ENCODE data around the gene WWOX. TPM values are rescaled to one million over a fixed set of nuclear protein-coding genes. Genes with fewer than 3 reads are reported as not detected.

Gene WWOX
- polyA plus RNA-seq, 1 donor (not counting 4 experiments of a cell fraction or from before 2014, with no cell fraction given): 5.1 TPM

DNA sequence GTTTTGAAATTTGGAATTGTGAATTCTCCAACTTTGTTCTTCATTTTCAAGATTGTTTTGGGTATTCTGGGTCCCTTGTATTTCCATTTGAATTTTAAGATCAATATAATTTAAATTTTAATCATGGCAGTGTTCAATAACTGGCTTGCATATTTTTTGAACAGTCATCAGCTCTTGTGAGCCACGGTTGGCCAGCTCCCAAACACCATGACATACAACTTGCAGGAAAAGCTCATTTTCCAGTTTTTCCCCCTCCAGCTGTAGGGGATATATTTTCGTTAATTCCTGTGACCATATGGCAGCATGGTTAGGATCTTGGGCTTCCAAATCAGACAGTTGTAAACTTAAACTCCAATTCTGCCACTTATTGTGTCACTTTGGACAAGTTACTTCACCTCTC lies 690.1 kb downstream of the WWOX start:
- no peaks in the 10 kb centered on the region for H3K4me1 ChIP-seq (ENCODE audit: control insufficient read depth, extremely low read depth, insufficient read depth, low read length)
- no peak for TF ChIP-seq EZH2 (IDR thresholded peaks at IDR 0.05; ENCODE audit: low read length)
- TF ChIP-seq, protein P1, sequence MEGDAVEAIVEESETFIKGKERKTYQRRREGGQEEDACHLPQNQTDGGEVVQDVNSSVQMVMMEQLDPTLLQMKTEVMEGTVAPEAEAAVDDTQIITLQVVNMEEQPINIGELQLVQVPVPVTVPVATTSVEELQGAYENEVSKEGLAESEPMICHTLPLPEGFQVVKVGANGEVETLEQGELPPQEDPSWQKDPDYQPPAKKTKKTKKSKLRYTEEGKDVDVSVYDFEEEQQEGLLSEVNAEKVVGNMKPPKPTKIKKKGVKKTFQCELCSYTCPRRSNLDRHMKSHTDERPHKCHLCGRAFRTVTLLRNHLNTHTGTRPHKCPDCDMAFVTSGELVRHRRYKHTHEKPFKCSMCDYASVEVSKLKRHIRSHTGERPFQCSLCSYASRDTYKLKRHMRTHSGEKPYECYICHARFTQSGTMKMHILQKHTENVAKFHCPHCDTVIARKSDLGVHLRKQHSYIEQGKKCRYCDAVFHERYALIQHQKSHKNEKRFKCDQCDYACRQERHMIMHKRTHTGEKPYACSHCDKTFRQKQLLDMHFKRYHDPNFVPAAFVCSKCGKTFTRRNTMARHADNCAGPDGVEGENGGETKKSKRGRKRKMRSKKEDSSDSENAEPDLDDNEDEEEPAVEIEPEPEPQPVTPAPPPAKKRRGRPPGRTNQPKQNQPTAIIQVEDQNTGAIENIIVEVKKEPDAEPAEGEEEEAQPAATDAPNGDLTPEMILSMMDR (optimal IDR thresholded peaks at IDR 0.05 in 1 of 3, IDR thresholded peaks at IDR 0.05 in 1 of 3, conservative IDR thresholded peaks at IDR 0.05 in 1 of 3; ENCODE audit: extremely low read depth in 1 of 3, insufficient read depth in 2 of 3, low read length in 3 of 3): no peak
- no peak for FAIRE-seq
- no peaks in the 10 kb centered on the region for H3K9me3 ChIP-seq (ENCODE audit: control insufficient read depth, low read depth, low read length)
- H2AFZ ChIP-seq (ENCODE audit: control insufficient read depth, low read length): no peak overlapping the region
- H3K36me3 ChIP-seq (ENCODE audit: control insufficient read depth in 2 of 2, extremely low read depth in 1 of 2, insufficient read depth in 2 of 2, low read length in 2 of 2): no peaks in the 10 kb centered on the region
- no peak overlapping the region for H3K9ac ChIP-seq (ENCODE audit: control insufficient read depth, extremely low read depth, insufficient read depth, low read length)
- H3K4me2 ChIP-seq (ENCODE audit: control insufficient read depth, extremely low read depth, insufficient read depth, low read depth, low read length): no peak overlapping the region
- H3K9me1 ChIP-seq (ENCODE audit: control insufficient read depth, extremely low read depth, insufficient read depth, low read length): no peaks in the 10 kb centered on the region
- no peaks in the 10 kb centered on the region for H3K79me2 ChIP-seq (ENCODE audit: control insufficient read depth, insufficient read depth, low read length)
- no peaks in the 10 kb centered on the region for H4K20me1 ChIP-seq (ENCODE audit: control insufficient read depth, extremely low read depth, insufficient read depth, low read length)
- DNase-seq (ENCODE audit: low read depth, low spot score): no peak
- H3K4me3 ChIP-seq (ENCODE audit: control insufficient read depth in 2 of 3, extremely low read depth in 1 of 3, insufficient read depth in 2 of 3, low read depth in 1 of 3, low read length in 3 of 3): no peak overlapping the region
- H3K27me3 ChIP-seq (ENCODE audit: control insufficient read depth, extremely low read depth, insufficient read depth, low read length): no peaks in the 10 kb centered on the region
- H3K27ac ChIP-seq (ENCODE audit: control insufficient read depth, insufficient read depth, low read length): no peak overlapping the region
- dilution Hi-C loops (cut with MboI; ENCODE audit: extremely low pct_ligation_motif_present, low sequenced_read_pairs): no loop called here

DNA sequence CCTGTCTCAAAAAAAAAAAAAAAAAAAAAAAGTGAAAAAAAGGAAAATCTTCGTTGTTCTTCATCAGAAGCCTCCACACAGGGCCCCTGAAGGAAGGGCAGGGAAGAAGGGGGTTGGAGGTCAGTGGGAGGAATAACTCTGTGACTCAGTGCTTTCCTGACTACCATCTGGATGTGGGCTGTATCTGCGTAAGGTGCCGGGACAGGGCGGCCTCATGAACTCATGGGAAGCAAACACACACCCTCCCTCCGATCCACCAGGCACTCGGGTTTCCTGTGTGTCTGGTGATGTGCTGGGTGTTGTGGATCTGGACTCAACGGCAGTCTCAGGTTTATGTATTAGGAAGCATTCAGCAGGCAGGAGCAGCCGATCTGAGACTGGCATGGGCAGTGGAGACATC lies 691.6 kb downstream of the WWOX start:
- no peak for DNase-seq (ENCODE audit: low read depth, low spot score)
- no peaks in the 10 kb centered on the region for H3K27me3 ChIP-seq (ENCODE audit: control insufficient read depth, extremely low read depth, insufficient read depth, low read length)
- no peak overlapping the region for H3K27ac ChIP-seq (ENCODE audit: control insufficient read depth, insufficient read depth, low read length)
- no peak overlapping the region for H3K9ac ChIP-seq (ENCODE audit: control insufficient read depth, extremely low read depth, insufficient read depth, low read length)
- H3K4me2 ChIP-seq (ENCODE audit: control insufficient read depth, extremely low read depth, insufficient read depth, low read depth, low read length): no peak overlapping the region
- no peaks in the 10 kb centered on the region for H3K4me1 ChIP-seq (ENCODE audit: control insufficient read depth, extremely low read depth, insufficient read depth, low read length)
- dilution Hi-C loops (cut with MboI; ENCODE audit: extremely low pct_ligation_motif_present, low sequenced_read_pairs): no loop called here
- H3K9me1 ChIP-seq (ENCODE audit: control insufficient read depth, extremely low read depth, insufficient read depth, low read length): no peaks in the 10 kb centered on the region
- TF ChIP-seq EZH2 (IDR thresholded peaks at IDR 0.05; ENCODE audit: low read length): no peak
- TF ChIP-seq, protein P1 (optimal IDR thresholded peaks at IDR 0.05 in 1 of 3, IDR thresholded peaks at IDR 0.05 in 1 of 3, conservative IDR thresholded peaks at IDR 0.05 in 1 of 3; ENCODE audit: extremely low read depth in 1 of 3, insufficient read depth in 2 of 3, low read length in 3 of 3): no peak
- no peak overlapping the region for H3K4me3 ChIP-seq (ENCODE audit: control insufficient read depth in 2 of 3, extremely low read depth in 1 of 3, insufficient read depth in 2 of 3, low read depth in 1 of 3, low read length in 3 of 3)
- H3K36me3 ChIP-seq (ENCODE audit: control insufficient read depth in 2 of 2, extremely low read depth in 1 of 2, insufficient read depth in 2 of 2, low read length in 2 of 2): no peaks in the 10 kb centered on the region
- no peaks in the 10 kb centered on the region for H3K79me2 ChIP-seq (ENCODE audit: control insufficient read depth, insufficient read depth, low read length)
- H4K20me1 ChIP-seq (ENCODE audit: control insufficient read depth, extremely low read depth, insufficient read depth, low read length): no peaks in the 10 kb centered on the region
- no peaks in the 10 kb centered on the region for H3K9me3 ChIP-seq (ENCODE audit: control insufficient read depth, low read depth, low read length)
- FAIRE-seq: no peak
- no peak overlapping the region for H2AFZ ChIP-seq (ENCODE audit: control insufficient read depth, low read length)

Data from keratinocyte (primary cell).